Activated CD4-positive, alpha-beta T cell treated with anti-CD3 and anti-CD28 coated beads, Interleukin-2, amount 50 U/mL, for 16 hours (primary cell): Measurements from ENCODE around the gene ALOX15.
"Not testable (repeated sequence)": the region's sequence is repeated elsewhere in the genome, so short reads cannot be mapped to it uniquely, and the experiment has no call there.

Source experiments
- DNase-seq: peaks from one replicate; pipeline ENCODE4 v3.0.0-alpha.2; 2020

Gene ALOX15

GRCh38 chr17:4641297-4642195, at the start of gene ALOX15:
ALOX15 (minus strand) TSS chr17:4641678; CDS start chr17:4641651, 27 bp downstream.
- no peak for DNase-seq

GRCh38 chr17:4690745-4691144, 49.3 kb upstream of the ALOX15 start:
- no peak for DNase-seq

- DNase-seq: not testable (repeated sequence)
Measured at GRCh38 chr17:4689872-4690271, 48.4 kb upstream of the ALOX15 start.

GRCh38 chr17:4683739-4684138, 42.3 kb upstream of the ALOX15 start:
- DNase-seq: not testable (repeated sequence)

- no peak for DNase-seq
Measured at GRCh38 chr17:4679658-4680057, 38.2 kb upstream of the ALOX15 start.

- DNase-seq: peak; percentile 60
Measured at GRCh38 chr17:4678448-4679026, 37.1 kb upstream of the ALOX15 start.

- DNase-seq: no peak
Measured at GRCh38 chr17:4676791-4677190, 35.3 kb upstream of the ALOX15 start.

GRCh38 chr17:4675791-4676190, 34.3 kb upstream of the ALOX15 start:
- DNase-seq: no peak

- DNase-seq: no peak
Measured at GRCh38 chr17:4674685-4674998, 33.2 kb upstream of the ALOX15 start.

- DNase-seq: no peak
Measured at GRCh38 chr17:4673986-4674684, 32.7 kb upstream of the ALOX15 start.

- no peak for DNase-seq
Measured at GRCh38 chr17:4673169-4673568, 31.7 kb upstream of the ALOX15 start.

GRCh38 chr17:4672751-4673150, 31.3 kb upstream of the ALOX15 start:
- DNase-seq: no peak

- no peak for DNase-seq
Measured at GRCh38 chr17:4672055-4672630, 30.7 kb upstream of the ALOX15 start.

- DNase-seq: no peak
Measured at GRCh38 chr17:4667166-4667565, 25.7 kb upstream of the ALOX15 start.

GRCh38 chr17:4666296-4666695, 24.8 kb upstream of the ALOX15 start:
- no peak for DNase-seq

- DNase-seq: no peak
Measured at GRCh38 chr17:4665027-4665426, 23.5 kb upstream of the ALOX15 start.

- no peak for DNase-seq
Measured at GRCh38 chr17:4664230-4664629, 22.8 kb upstream of the ALOX15 start.

GRCh38 chr17:4663711-4664110, 22.2 kb upstream of the ALOX15 start:
- DNase-seq: no peak

- DNase-seq: peak; percentile 47
Measured at GRCh38 chr17:4658478-4659305, 17.2 kb upstream of the ALOX15 start.

GRCh38 chr17:4657678-4658077, 16.2 kb upstream of the ALOX15 start:
- DNase-seq: no peak

- not testable (repeated sequence) for DNase-seq
Measured at GRCh38 chr17:4655933-4656332, 14.5 kb upstream of the ALOX15 start.

GRCh38 chr17:4652997-4653396, 11.5 kb upstream of the ALOX15 start:
- DNase-seq: no peak

- no peak for DNase-seq
Measured at GRCh38 chr17:4648741-4649140, 7.3 kb upstream of the ALOX15 start.
